Kidney (tissue), 14 donors: ENCODE results near the gene GFM1. TPM values are rescaled to one million over a fixed set of nuclear protein-coding genes. Genes with fewer than 3 reads are reported as not detected.

Experiments
- DNase-seq, 5 donors: peaks; one replicate each; pipeline ENCODE4 v3.0.0-alpha.2; 2013 to 2020
- FAIRE-seq: peaks from 2 replicates; lab custom pipeline; 2012; peaks lifted over from hg19 to GRCh38; lab: Jason Lieb, UNC
- H3K27ac ChIP-seq, 2 donors: one replicate each; pipeline ENCODE4 v1.7.0; 2013; ENCODE audit warnings: low read depth in 2 of 2, low read length in 2 of 2, inconsistent platforms in 1 of 2
- H3K27me3 ChIP-seq: one replicate; pipeline ENCODE4 v1.7.1; 2013; ENCODE audit warnings: low read length, inconsistent platforms; ENCODE audit not compliant: control insufficient read depth, insufficient read depth
- H3K36me3 ChIP-seq, 3 donors: one replicate each; pipeline versions ENCODE4 v1.7.0 to v1.7.1; 2013; ENCODE audit warnings: low read length in 3 of 3, control low read depth in 1 of 3, inconsistent platforms in 1 of 3; ENCODE audit not compliant: insufficient read depth in 3 of 3, control insufficient read depth in 2 of 3
- H3K4me1 ChIP-seq, 3 donors: one replicate each; pipeline versions ENCODE4 v1.7.0 to v1.7.1; 2013; ENCODE audit warnings: low read length in 3 of 3, inconsistent platforms in 1 of 3, low read depth in 1 of 3; ENCODE audit not compliant: control insufficient read depth in 2 of 3, insufficient read depth in 2 of 3
- H3K4me3 ChIP-seq, 3 donors: one replicate each; pipeline versions ENCODE4 v1.7.0 to v1.8.1; 2013; ENCODE audit warnings: low read length in 3 of 3, control low read depth in 1 of 3, inconsistent platforms in 1 of 3
- H3K9ac ChIP-seq, 3 donors: one replicate each; pipeline versions ENCODE4 v1.7.0 to v1.7.1; 2013; ENCODE audit warnings: low read length in 3 of 3, control low read depth in 1 of 3, inconsistent platforms in 1 of 3
- H3K9me3 ChIP-seq, 3 donors: one replicate each; pipeline versions ENCODE4 v1.7.0 to v1.7.1; 2013; ENCODE audit warnings: low read length in 3 of 3, control low read depth in 1 of 3, inconsistent platforms in 1 of 3; ENCODE audit not compliant: control insufficient read depth in 2 of 3, insufficient read depth in 1 of 3
- CTCF ChIP-seq: IDR thresholded peaks from 3 replicates; pipeline ENCODE4 v1.5.1; 2012; ENCODE audit warnings: mild to moderate bottlenecking, moderate library complexity, borderline replicate concordance; ENCODE audit not compliant: insufficient read depth; ENCODE audit errors: extremely low read depth
- intact Hi-C: fragments of 100-400 bp; cut with DNase I; formaldehyde crosslinking; loops from one replicate; pipeline ENCODE4 v1.11.1; 2022
- polyA plus RNA-seq: library from polyadenylated mRNA; stranded (reverse); fragments of 350-450 nt; fragmentation: Illumina TruSeq; extraction: RNeasy Lipid Tissue Mini Kit (QIAGEN cat#74804); gene quantifications from one replicate; pipeline ENCODE4 v1.2.3, GENCODE V29; 2014; ENCODE audit warnings: low read depth, low replicate concordance; ENCODE audit not compliant: insufficient read depth
- total RNA-seq: library from RNA; stranded (reverse); fragmentation: NEBNext Ultra II Directional; extraction: Animal tissue kit (Norgen Biotek cat#: 25700); gene quantifications from one replicate; pipeline ENCODE4 v1.2.1, GENCODE V29; 2021
- donor health status: control.
- donor health status: control.
- donor health status: control.
- donor health status: control.
- donor health status: control.
- donor health status: DM: yes; HTN: yes; CAD: no.
- donor health status: Normal renal cell carcinoma (clear cell type).

GFM1 gene
- total and polyA plus RNA-seq, 2 donors from 2014 or later = 21.9 to 49.3 TPM

DNA sequence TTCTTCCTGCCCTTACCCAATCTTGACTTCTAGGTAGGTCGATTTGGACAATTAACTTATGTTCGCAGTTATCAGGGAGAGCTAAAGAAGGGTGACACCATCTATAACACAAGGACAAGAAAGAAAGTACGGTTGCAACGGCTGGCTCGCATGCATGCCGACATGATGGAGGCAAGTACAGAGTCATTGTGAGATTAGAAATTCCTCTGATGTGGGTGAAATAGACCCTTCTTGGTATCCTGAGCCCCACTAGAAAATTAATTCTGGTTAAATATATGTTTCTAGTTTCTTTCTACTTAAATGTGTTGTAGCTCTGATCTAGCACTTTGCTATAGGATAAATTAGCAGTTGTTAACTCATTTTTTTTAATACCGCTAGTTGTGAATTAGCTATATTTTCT, 14.6 kb downstream of the GFM1 start:
- DNase-seq (no peak), FAIRE-seq (no peak)
- no peak overlapping the region for H3K4me3 ChIP-seq
- no peak overlapping the region for H3K9ac ChIP-seq
- no peaks in the 10 kb centered on the region for H3K9me3 ChIP-seq
- no peak overlapping the region for H3K27ac ChIP-seq
- intact Hi-C loops = no loop called here
- H3K27me3 ChIP-seq = no peaks in the 10 kb centered on the region
- H3K36me3 ChIP-seq = peaks cover 2 to 27% (median 19%) of the 10 kb centered on the region in 3 donors
- no peak for TF ChIP-seq CTCF
- H3K4me1 ChIP-seq = no peaks in the 10 kb centered on the region

DNA sequence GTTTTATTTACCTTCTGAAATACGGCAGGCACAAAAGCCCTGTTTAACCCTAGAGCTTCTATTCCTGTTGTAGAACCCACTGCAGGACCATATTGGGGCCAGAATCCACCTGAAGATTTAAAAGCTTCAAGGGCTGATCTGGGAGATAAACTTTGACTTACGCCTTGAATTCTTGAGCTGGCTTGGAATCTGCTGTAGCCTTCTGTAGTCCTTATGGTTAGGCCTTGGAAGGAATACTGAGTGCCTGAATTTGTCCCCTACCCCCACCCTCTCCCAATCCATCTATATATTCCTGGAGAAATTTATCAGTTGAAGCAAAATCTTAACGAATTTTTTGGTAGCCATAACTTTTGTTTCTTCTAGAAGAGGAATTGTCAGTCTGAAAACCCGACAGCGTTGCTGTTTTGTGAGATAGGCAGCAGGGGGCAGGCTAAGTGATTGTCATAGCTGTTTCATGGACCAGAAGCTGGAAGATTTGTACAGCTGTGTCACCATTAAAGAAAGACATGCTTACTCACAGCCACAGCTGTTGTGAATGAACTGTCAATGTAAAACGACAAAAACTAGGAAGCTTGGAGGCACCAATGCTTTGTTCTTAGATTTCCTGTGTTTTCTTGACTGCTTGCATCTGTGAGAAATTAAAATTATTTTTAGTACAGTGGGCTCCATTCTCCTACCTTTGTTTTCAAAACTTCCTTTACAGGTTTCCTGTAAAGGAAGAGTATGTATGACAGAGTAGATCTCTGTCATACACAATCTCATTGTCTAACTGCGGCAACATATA, 15.3 kb downstream of the GFM1 start:
- H3K4me1 ChIP-seq = no peaks in the 10 kb centered on the region
- peak; percentile 82 for FAIRE-seq
- peak overlapping the region in 1 of 2 donors; percentile 28 for H3K27ac ChIP-seq
- peak in 3 of 5 donors; percentile 41 to 82 (median 52) for DNase-seq
- intact Hi-C loops = loop anchor here (10.0 kb wide), 1 partner anchor 135 kb away; no protein-coding TSS in a partner anchor
- no peaks in the 10 kb centered on the region for H3K9me3 ChIP-seq
- peak; percentile 57 for TF ChIP-seq CTCF
- H3K36me3 ChIP-seq = peaks cover 2 to 33% (median 25%) of the 10 kb centered on the region in 3 donors
- no peak overlapping the region for H3K4me3 ChIP-seq
- no peak overlapping the region for H3K9ac ChIP-seq
- H3K27me3 ChIP-seq = no peaks in the 10 kb centered on the region

DNA sequence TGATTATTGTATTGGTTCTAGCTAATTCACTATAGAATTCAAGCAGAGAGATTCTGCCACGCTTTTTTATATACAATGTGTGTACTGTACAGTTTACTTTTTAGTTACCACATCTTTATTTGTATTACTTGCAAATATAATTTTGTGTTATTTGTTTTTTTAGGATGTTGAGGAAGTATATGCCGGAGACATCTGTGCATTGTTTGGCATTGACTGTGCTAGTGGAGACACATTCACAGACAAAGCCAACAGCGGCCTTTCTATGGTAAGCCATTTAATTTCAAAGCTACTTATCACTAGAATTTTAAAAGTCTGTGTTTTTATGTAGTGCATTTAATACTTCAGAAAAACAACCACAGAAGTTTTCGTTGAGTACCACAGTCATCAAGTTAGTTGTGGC, 16.4 kb downstream of the GFM1 start:
- H3K9ac ChIP-seq = no peak overlapping the region
- intact Hi-C loops = loop anchor here (10.0 kb wide), 1 partner anchor 134 kb away; no protein-coding TSS in a partner anchor
- H3K4me1 ChIP-seq = no peaks in the 10 kb centered on the region
- DNase-seq = no peak
- TF ChIP-seq CTCF = no peak
- H3K27ac ChIP-seq = no peak overlapping the region
- no peaks in the 10 kb centered on the region for H3K9me3 ChIP-seq
- FAIRE-seq = no peak
- H3K4me3 ChIP-seq = no peak overlapping the region
- peaks cover 2 to 39% (median 29%) of the 10 kb centered on the region in 3 donors for H3K36me3 ChIP-seq
- H3K27me3 ChIP-seq = no peaks in the 10 kb centered on the region
